ENCODE measurements around the gene KARS1. TPM values are rescaled to one million over a fixed set of nuclear protein-coding genes. Genes with fewer than 3 reads are reported as not detected.
A peak's percentile ranks its signal among the peaks of the same experiment; 100 is the strongest.

Gene KARS1
- total and polyA plus RNA-seq, 12 donors = 68.0 to 145 (median 128) TPM

DNA sequence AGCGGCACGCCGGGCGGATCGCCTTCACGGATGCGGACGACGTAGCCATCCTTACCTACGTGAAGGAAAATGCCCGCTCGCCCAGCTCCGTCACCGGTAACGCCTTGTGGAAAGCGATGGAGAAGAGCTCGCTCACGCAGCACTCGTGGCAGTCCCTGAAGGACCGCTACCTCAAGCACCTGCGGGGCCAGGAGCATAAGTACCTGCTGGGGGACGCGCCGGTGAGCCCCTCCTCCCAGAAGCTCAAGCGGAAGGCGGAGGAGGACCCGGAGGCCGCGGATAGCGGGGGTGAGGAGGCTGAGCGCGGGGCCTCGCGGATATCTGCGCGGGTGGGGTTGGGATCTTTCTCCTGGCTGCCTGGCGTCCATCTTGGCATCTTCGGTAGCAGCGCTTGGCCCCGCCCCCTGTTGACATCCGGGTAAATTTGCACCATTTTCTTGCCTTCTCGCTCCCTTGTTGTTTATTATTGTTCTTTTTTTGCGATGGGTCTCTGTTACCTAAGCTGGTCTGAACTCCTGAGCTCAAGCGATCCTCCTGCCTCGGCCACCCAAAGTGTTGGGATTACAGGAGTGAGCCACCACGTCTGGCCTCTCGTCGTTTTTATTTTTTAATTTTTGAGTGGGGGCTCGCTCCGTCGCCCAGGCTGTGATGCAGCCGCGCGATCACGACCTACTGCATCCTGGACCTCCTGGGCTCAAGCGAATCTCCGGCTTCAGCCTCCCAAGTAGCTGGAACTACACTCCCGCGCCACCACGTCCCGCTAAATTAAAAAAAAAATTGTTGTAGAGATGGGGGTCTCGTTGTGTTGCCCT, 1.0 kb upstream of the KARS1 start:
- no peaks in the 10 kb centered on the region for H3K9me3 ChIP-seq
- H3K27ac ChIP-seq = peak overlapping the region; percentile 90 to 99 (median 98)
- no peaks in the 10 kb centered on the region for H3K27me3 ChIP-seq
- H3K36me3 ChIP-seq = peaks cover 0 to 26% (median 0%) of the 10 kb centered on the region in 9 donors
- ATAC-seq (peak; percentile 56 to 87 (median 76)), DNase-seq (peak; percentile 83 to 89)
- peaks cover 0 to 72% (median 68%) of the 10 kb centered on the region in 9 donors for H3K4me1 ChIP-seq
- TF ChIP-seq, protein P1, sequence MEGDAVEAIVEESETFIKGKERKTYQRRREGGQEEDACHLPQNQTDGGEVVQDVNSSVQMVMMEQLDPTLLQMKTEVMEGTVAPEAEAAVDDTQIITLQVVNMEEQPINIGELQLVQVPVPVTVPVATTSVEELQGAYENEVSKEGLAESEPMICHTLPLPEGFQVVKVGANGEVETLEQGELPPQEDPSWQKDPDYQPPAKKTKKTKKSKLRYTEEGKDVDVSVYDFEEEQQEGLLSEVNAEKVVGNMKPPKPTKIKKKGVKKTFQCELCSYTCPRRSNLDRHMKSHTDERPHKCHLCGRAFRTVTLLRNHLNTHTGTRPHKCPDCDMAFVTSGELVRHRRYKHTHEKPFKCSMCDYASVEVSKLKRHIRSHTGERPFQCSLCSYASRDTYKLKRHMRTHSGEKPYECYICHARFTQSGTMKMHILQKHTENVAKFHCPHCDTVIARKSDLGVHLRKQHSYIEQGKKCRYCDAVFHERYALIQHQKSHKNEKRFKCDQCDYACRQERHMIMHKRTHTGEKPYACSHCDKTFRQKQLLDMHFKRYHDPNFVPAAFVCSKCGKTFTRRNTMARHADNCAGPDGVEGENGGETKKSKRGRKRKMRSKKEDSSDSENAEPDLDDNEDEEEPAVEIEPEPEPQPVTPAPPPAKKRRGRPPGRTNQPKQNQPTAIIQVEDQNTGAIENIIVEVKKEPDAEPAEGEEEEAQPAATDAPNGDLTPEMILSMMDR (IDR thresholded peaks at IDR 0.05) = no peak
- peak overlapping the region; percentile 62 to 100 (median 96) for H3K4me3 ChIP-seq
- intact Hi-C loops (cut with DNase I) = loop anchor here in 3 of 10 donors (5.0 to 10.0 kb wide), 3 partner anchors 91 to 116 kb away; partner anchors contain the start of gene TMEM231 (in 1 of the 3)
- WGBS, 2 donors = 0% methylated on average over 62 of the region's 62 CpGs

DNA sequence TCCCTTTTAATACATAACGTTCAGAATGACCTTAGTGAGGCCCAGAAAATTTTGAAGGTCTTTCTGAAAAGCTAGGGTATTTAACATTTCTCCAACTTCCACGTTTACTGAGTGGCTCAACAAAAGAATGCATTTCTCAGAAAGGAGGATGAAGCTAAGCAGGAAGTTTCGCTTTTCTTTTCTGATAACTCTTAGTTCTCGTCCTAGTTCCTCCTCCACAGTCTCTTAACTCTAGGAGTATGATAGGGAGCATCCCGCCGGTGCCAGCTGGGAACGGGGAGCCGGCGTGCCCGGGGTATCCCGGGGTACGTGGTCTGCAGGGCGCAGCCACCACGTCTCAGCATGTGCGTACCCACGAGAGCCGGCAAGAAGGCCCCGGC, 363 bp downstream of the KARS1 start:
- H3K36me3 ChIP-seq = peaks cover 0 to 40% (median 3%) of the 10 kb centered on the region in 9 donors
- intact Hi-C loops (cut with DNase I) = loop anchor here in 3 of 10 donors (2.0 to 10.0 kb wide), 4 partner anchors 24 to 118 kb away; partner anchors contain the start of genes ADAT1 (in 1 of the 3) and TMEM231 (in 1 of the 3)

DNA sequence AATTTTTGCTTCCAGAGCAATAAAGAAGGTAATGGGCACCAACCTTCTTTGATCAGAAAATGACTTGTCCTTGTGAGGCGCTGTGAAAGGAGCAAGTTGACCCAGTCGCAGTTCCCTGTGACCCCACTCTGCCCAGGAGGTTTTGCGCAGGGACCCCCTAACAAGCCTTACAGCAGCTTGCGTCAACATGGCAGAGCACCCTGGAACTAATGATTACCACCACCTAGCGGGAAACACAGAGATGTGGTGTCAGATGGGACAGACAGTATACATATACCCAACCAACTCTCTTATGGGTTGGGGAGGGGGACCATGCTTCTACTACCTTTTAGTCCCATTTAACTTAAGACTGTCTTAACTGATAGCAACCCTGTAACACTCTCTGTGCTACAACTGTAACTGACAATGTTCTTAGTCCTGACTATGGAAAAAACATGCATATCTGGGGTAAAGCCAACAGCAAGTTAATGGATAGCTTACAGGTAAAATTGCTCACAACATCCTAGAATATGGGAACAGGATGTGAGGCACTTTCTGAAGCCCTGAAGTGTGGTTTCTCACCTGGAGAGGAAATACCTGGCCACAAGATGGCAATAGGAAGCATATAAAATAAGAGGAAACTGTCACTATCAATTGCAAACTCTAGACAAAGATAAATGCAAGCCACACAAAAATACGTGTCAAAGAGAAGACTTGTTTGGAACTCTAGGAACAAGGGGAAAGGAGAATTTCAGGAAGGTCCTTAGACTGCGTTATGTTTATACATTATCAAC, 3.0 kb downstream of the KARS1 start:
- intact Hi-C loops (cut with DNase I) = loop anchor here in 3 of 10 donors (5.0 to 10.0 kb wide), 3 partner anchors 87 to 120 kb away; partner anchors contain the start of gene TMEM231 (in 1 of the 3)
- H3K4me3 ChIP-seq = no peak overlapping the region
- no peak for ATAC-seq

More for the DNA sequence above, 363 bp downstream of the KARS1 start:
- WGBS, 2 donors = 0% methylated on average over 18 of the region's 18 CpGs
- peaks cover 0 to 62% (median 55%) of the 10 kb centered on the region in 9 donors for H3K4me1 ChIP-seq
- no peaks in the 10 kb centered on the region for H3K27me3 ChIP-seq
- H3K9me3 ChIP-seq = no peaks in the 10 kb centered on the region
- peak overlapping the region; percentile 90 to 99 (median 98) for H3K27ac ChIP-seq
- peak overlapping the region; percentile 62 to 100 (median 96) for H3K4me3 ChIP-seq
- DNase-seq (no peak), ATAC-seq (peak; percentile 5 to 56 (median 30))
- TF ChIP-seq, protein P1 (IDR thresholded peaks at IDR 0.05) = no peak

More for the DNA sequence above, 3.0 kb downstream of the KARS1 start:
- Histone ChIP-seq H3K36me3 (peaks cover 0 to 67% (median 20%) of the 10 kb centered on the region in 9 donors), H3K9me3 (no peaks in the 10 kb centered on the region), H3K27me3 (no peaks in the 10 kb centered on the region), H3K27ac (peak overlapping the region in 2 of 10 donors; percentile 9 to 49), H3K4me1 (peaks cover 0 to 36% (median 30%) of the 10 kb centered on the region in 9 donors)
- DNase-seq = no peak
- 87 to 90% methylated on average over 7 of the region's 7 CpGs for WGBS, 2 donors
- TF ChIP-seq, protein P1 (IDR thresholded peaks at IDR 0.05) = no peak
